SK-N-SH (cell line): ENCODE results near the gene TPRG1. TPM values are rescaled to one million over a fixed set of nuclear protein-coding genes. Genes with fewer than 3 reads are reported as not detected.
A peak's percentile ranks its signal among the peaks of the same experiment; 100 is the strongest.

Experiments used
- CTCF ChIP-seq: fragments of 200-600 bp; sonication (generic); IDR thresholded peaks from 2 replicates; pipeline ENCODE4 v1.6.1; 2017; ENCODE audit warnings: antibody characterized with exemption, mild to moderate bottlenecking, moderate library complexity
- EP300 ChIP-seq, 2 experiments: IDR thresholded peaks; 2 replicates each; pipeline versions ENCODE4 v1.4.0 to v1.6.1; 2012; ENCODE audit warnings: borderline replicate concordance in 1 of 2, low read depth in 1 of 2, low read length in 1 of 2
- EZH2phosphoT487 ChIP-seq: fragments of 200-600 bp; sonication (generic); IDR thresholded peaks from 2 replicates; pipeline ENCODE4 v1.6.1; 2017; ENCODE audit warnings: low read depth, mixed run types, mild to moderate bottlenecking, antibody characterized with exemption, moderate library complexity, borderline replicate concordance
- FOSL2 ChIP-seq: IDR thresholded peaks from 2 replicates; pipeline ENCODE4 v1.4.0; 2012; ENCODE audit warnings: low read depth, mild to moderate bottlenecking, moderate library complexity, borderline replicate concordance
- FOXJ3 ChIP-seq: sonication (generic); formaldehyde crosslinking; IDR thresholded peaks from 2 replicates; pipeline ENCODE4 v1.5.1; 2020; ENCODE audit warnings: mild to moderate bottlenecking, missing genetic modification reagents
- GABPA ChIP-seq: IDR thresholded peaks from 2 replicates; pipeline ENCODE4 v1.4.0; 2012; ENCODE audit warnings: low read depth, mild to moderate bottlenecking
- IRF3 ChIP-seq: fragments of 150-350 bp; IDR thresholded peaks from 2 replicates; pipeline ENCODE4 v1.6.1; 2016; ENCODE audit warnings: mild to moderate bottlenecking, low read depth, low read length
- MAX ChIP-seq: IDR thresholded peaks from 2 replicates; pipeline ENCODE4 v1.4.0; 2012; ENCODE audit warnings: low read depth
- MEF2A ChIP-seq: IDR thresholded peaks from 2 replicates; pipeline ENCODE4 v1.4.0; 2012; ENCODE audit warnings: low read depth, borderline replicate concordance
- MXI1 ChIP-seq: IDR thresholded peaks from 2 replicates; pipeline ENCODE4 v1.6.1; 2012; ENCODE audit warnings: mild to moderate bottlenecking, low read depth, low read length, improper control_type of control experiment
- NFIC ChIP-seq: IDR thresholded peaks from 2 replicates; pipeline ENCODE4 v1.4.0; 2012; ENCODE audit warnings: borderline replicate concordance
- NRF1 ChIP-seq: IDR thresholded peaks from 2 replicates; pipeline ENCODE4 v1.6.1; 2012; ENCODE audit warnings: low read depth, mild to moderate bottlenecking, low read length
- PBX3 ChIP-seq: IDR thresholded peaks from 2 replicates; pipeline ENCODE4; 2012
- POLR2AphosphoS5 ChIP-seq: IDR thresholded peaks from 2 replicates; pipeline ENCODE4 v1.6.1; 2012; ENCODE audit warnings: low read depth, low read length
- RAD21 ChIP-seq: IDR thresholded peaks from 2 replicates; pipeline ENCODE4 v1.6.1; 2012; ENCODE audit warnings: mild to moderate bottlenecking, low read length
- RCOR1 ChIP-seq: fragments of 150-350 bp; IDR thresholded peaks from 2 replicates; pipeline ENCODE4 v1.6.1; 2017; ENCODE audit warnings: antibody characterized with exemption, low read length
- REST ChIP-seq: IDR thresholded peaks from 2 replicates; pipeline ENCODE4 v1.6.1; 2012; ENCODE audit warnings: mild to moderate bottlenecking, low read depth, low read length, moderate library complexity
- RXRA ChIP-seq: IDR thresholded peaks from 2 replicates; pipeline ENCODE4 v1.4.0; 2012; ENCODE audit warnings: low read depth, mild to moderate bottlenecking, borderline replicate concordance
- SIN3A ChIP-seq: IDR thresholded peaks from 2 replicates; pipeline ENCODE4 v1.6.1; 2012; ENCODE audit warnings: low read depth, mild to moderate bottlenecking, low read length, moderate library complexity, borderline replicate concordance
- TAF1 ChIP-seq: IDR thresholded peaks from 2 replicates; pipeline ENCODE4 v1.6.1; 2012; ENCODE audit warnings: low read depth, mild to moderate bottlenecking, low read length, moderate library complexity, borderline replicate concordance
- TCF12 ChIP-seq: IDR thresholded peaks from 2 replicates; pipeline ENCODE4 v1.4.0; 2012
- TEAD4 ChIP-seq: IDR thresholded peaks from 2 replicates; pipeline ENCODE4 v1.4.0; 2012; ENCODE audit warnings: mild to moderate bottlenecking, borderline replicate concordance; ENCODE audit not compliant: insufficient read depth
- USF2 ChIP-seq: fragments of 150-350 bp; IDR thresholded peaks from 2 replicates; pipeline ENCODE4 v1.6.1; 2017; ENCODE audit warnings: antibody characterized with exemption, low read length, low read depth, borderline replicate concordance
- YY1 ChIP-seq: IDR thresholded peaks from 2 replicates; pipeline ENCODE4 v1.4.0; 2012; ENCODE audit warnings: low read depth, mild to moderate bottlenecking
- polyA plus RNA-seq, 3 experiments: library from polyadenylated mRNA; depleted of rRNA; stranded (reverse); fragments of >200 nt; gene quantifications; 2 replicates each; pipeline ENCODE4 v1.2.3, GENCODE V29; 2012

TPRG1 gene
- polyA plus RNA-seq, 1 of the 3 experiments (the other 2 are of a cell fraction) = 0.64 TPM

GRCh38 chr3:189123595-189124387 is 48.0 kb upstream of the TPRG1 start (continued):
- no peak for TF ChIP-seq REST
- TF ChIP-seq TEAD4 = no peak
- no peak for TF ChIP-seq SIN3A
- peak; percentile 33; the same call in 1 of the 2 replicates for TF ChIP-seq FOXJ3 (CRISPR knock-in tag)
- TF ChIP-seq PBX3 = peak; percentile 45
- TF ChIP-seq MEF2A = no peak
- no peak for TF ChIP-seq EZH2phosphoT487
- 0 out of 2 replicates have a peak, but pooled peaks have one; percentile 20 for TF ChIP-seq RAD21
- peak; percentile 57; the same call in 1 of the 2 replicates for TF ChIP-seq NFIC
- no peak for TF ChIP-seq CTCF
- TF ChIP-seq RCOR1 = peak; percentile 83
- TF ChIP-seq YY1 = no peak
- no peak for TF ChIP-seq POLR2AphosphoS5
- TF ChIP-seq USF2 = no peak
- TF ChIP-seq NRF1 = no peak
- TF ChIP-seq MAX = 0 out of 2 replicates have a peak, but pooled peaks have one; percentile 15
- no peak for TF ChIP-seq IRF3
- TF ChIP-seq MXI1 = peak; percentile 68
- peak; percentile 60 for TF ChIP-seq TCF12
- no peak for TF ChIP-seq GABPA
- no peak for TF ChIP-seq FOSL2
- no peak for TF ChIP-seq RXRA
- peak in 1 of 2 experiments; percentile 86; a peak in 2 of 4 replicates for TF ChIP-seq EP300 (IDR thresholded peaks at IDR 0.05; ENCODE audit: borderline replicate concordance in 1 of 2, low read depth in 1 of 2, low read length in 1 of 2)
- no peak for TF ChIP-seq TAF1
